Keratinocyte (primary cell): Measurements from ENCODE around the gene MS4A7. TPM values are rescaled to one million over a fixed set of nuclear protein-coding genes. Genes with fewer than 3 reads are reported as not detected.

Experiments used
- DNase-seq: peaks from one replicate; pipeline ENCODE4 v3.0.0-alpha.2; 2011; ENCODE audit warnings: low read depth, missing footprints, low spot score
- FAIRE-seq: peaks from 2 replicates; lab custom pipeline; 2011; peaks lifted over from hg19 to GRCh38; lab: Jason Lieb, UNC
- H2AFZ ChIP-seq: 2 replicates; pipeline ENCODE4 v1.6.0; 2012; ENCODE audit warnings: low read length, control low read depth, inconsistent platforms; ENCODE audit not compliant: control insufficient read depth
- H3K27ac ChIP-seq: 2 replicates; pipeline ENCODE4 v1.5.1; 2011; ENCODE audit warnings: low read length; ENCODE audit not compliant: control insufficient read depth, insufficient read depth
- H3K27me3 ChIP-seq: 3 replicates; pipeline ENCODE4 v1.6.0; 2011; ENCODE audit warnings: low read length; ENCODE audit not compliant: control insufficient read depth, insufficient read depth; ENCODE audit errors: extremely low read depth
- H3K36me3 ChIP-seq, 2 experiments: 2 replicates in 1 of 2; 3 replicates in 1 of 2; pipeline ENCODE4 v1.5.1; 2011; ENCODE audit warnings: low read length in 2 of 2, mild to moderate bottlenecking in 1 of 2; ENCODE audit not compliant: control insufficient read depth in 2 of 2, insufficient read depth in 2 of 2; ENCODE audit errors: extremely low read depth in 1 of 2
- H3K4me1 ChIP-seq: 3 replicates; pipeline ENCODE4 v1.5.1; 2011; ENCODE audit warnings: low read length; ENCODE audit not compliant: control insufficient read depth, insufficient read depth; ENCODE audit errors: extremely low read depth
- H3K4me2 ChIP-seq: 3 replicates; pipeline ENCODE4 v1.6.0; 2011; ENCODE audit warnings: low read depth, low read length; ENCODE audit not compliant: control insufficient read depth, insufficient read depth; ENCODE audit errors: extremely low read depth
- H3K4me3 ChIP-seq, 3 experiments: fragments of 200-600 bp in 1 of 3; sonication (generic) in 1 of 3; 2 replicates in 2 of 3; 3 replicates in 1 of 3; pipeline ENCODE4 v1.5.1; 2011 to 2016; ENCODE audit warnings: low read length in 3 of 3, mild to moderate bottlenecking in 3 of 3, control low read depth in 2 of 3, inconsistent platforms in 1 of 3, low read depth in 1 of 3, mixed read lengths in 1 of 3, mixed run types in 1 of 3, moderate library complexity in 1 of 3; ENCODE audit not compliant: control insufficient read depth in 2 of 3, insufficient read depth in 2 of 3; ENCODE audit errors: extremely low read depth in 1 of 3
- H3K79me2 ChIP-seq: 2 replicates; pipeline ENCODE4 v1.6.0; 2012; ENCODE audit warnings: low read length; ENCODE audit not compliant: control insufficient read depth, insufficient read depth
- H3K9ac ChIP-seq: 3 replicates; pipeline ENCODE4 v1.6.0; 2011; ENCODE audit warnings: low read length; ENCODE audit not compliant: control insufficient read depth, insufficient read depth; ENCODE audit errors: extremely low read depth
- H3K9me1 ChIP-seq: 3 replicates; pipeline ENCODE4 v1.6.0; 2011; ENCODE audit warnings: low read length; ENCODE audit not compliant: control insufficient read depth, insufficient read depth; ENCODE audit errors: extremely low read depth
- H3K9me3 ChIP-seq: 2 replicates; pipeline ENCODE4 v1.5.1; 2012; ENCODE audit warnings: low read depth, low read length; ENCODE audit not compliant: control insufficient read depth
- H4K20me1 ChIP-seq: 3 replicates; pipeline ENCODE4 v1.6.0; 2011; ENCODE audit warnings: low read length; ENCODE audit not compliant: control insufficient read depth, insufficient read depth; ENCODE audit errors: extremely low read depth
- EZH2 ChIP-seq: IDR thresholded peaks from one replicate; pipeline ENCODE4 v1.6.1; 2012; ENCODE audit warnings: inconsistent platforms, mild to moderate bottlenecking, low read length, moderate library complexity
- dilution Hi-C: fragments of 300-500 bp; cut with MboI; formaldehyde crosslinking; loops from one replicate; pipeline ENCODE4 v1.7.0; 2020; ENCODE audit warnings: low sequenced_read_pairs; ENCODE audit not compliant: extremely low pct_ligation_motif_present
- polyA plus RNA-seq, 5 experiments: library from polyadenylated mRNA; depleted of rRNA in 3 of 5; stranded (reverse) in 3 of 5; stranded (forward) in 1 of 5; unstranded in 1 of 5; fragments of >200 nt; gene quantifications; 1 replicate in 1 of 5; 2 replicates in 3 of 5; 3 replicates in 1 of 5; pipeline versions ENCODE4 v1.2.1 to v1.2.3, GENCODE V29; 2011 to 2012; ENCODE audit warnings: missing spikeins in 2 of 5, low read depth in 1 of 5, low replicate concordance in 1 of 5
- TF ChIP-seq, protein P1 (sequence below), 3 experiments: IDR thresholded peaks in 1 of 3; conservative IDR thresholded peaks in 1 of 3; optimal IDR thresholded peaks in 1 of 3; 2 replicates in 2 of 3; 3 replicates in 1 of 3; pipeline versions ENCODE3 to v1.5.1; 2011; ENCODE audit warnings: low read length in 3 of 3, mild to moderate bottlenecking in 3 of 3, moderate library complexity in 2 of 3, control low read depth in 1 of 3, inconsistent platforms in 1 of 3; ENCODE audit not compliant: insufficient read depth in 2 of 3; ENCODE audit errors: extremely low read depth in 1 of 3

Gene MS4A7
- polyA plus RNA-seq, 1 donor (not counting 4 experiments of a cell fraction or from before 2014, with no cell fraction given) = not detected

DNA sequence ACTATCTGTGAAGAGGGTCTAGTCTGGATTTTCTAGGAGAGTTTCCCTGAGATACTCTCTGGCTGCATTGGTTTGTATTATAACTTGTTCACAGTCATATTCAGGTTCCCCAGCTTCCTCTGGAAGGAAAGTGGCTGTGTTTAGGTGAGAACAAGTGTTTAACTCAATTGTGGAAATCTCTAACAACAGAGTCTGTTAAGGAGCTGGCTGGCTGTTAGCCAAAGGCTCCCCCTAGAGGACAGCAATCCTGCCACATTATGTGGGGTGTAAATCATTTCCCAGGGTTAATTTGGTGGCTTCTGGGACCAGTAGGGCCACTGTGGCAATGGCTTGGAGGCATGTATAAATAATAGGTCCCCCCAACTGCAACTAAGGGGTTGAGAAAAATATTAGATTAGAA lies 32.8 kb upstream of the MS4A7 start:
- DNase-seq (no peak), FAIRE-seq (no peak)
- H3K4me3 ChIP-seq = no peak overlapping the region
- H3K9me3 ChIP-seq = no peaks in the 10 kb centered on the region
- no peak overlapping the region for H3K9ac ChIP-seq
- H3K79me2 ChIP-seq = no peaks in the 10 kb centered on the region
- no peaks in the 10 kb centered on the region for H3K27me3 ChIP-seq
- H2AFZ ChIP-seq = no peak overlapping the region
- no peaks in the 10 kb centered on the region for H3K36me3 ChIP-seq
- no peaks in the 10 kb centered on the region for H4K20me1 ChIP-seq
- no peaks in the 10 kb centered on the region for H3K4me1 ChIP-seq
- H3K9me1 ChIP-seq = no peaks in the 10 kb centered on the region
- no peak overlapping the region for H3K4me2 ChIP-seq
- dilution Hi-C loops = no loop called here
- TF ChIP-seq, protein P1, sequence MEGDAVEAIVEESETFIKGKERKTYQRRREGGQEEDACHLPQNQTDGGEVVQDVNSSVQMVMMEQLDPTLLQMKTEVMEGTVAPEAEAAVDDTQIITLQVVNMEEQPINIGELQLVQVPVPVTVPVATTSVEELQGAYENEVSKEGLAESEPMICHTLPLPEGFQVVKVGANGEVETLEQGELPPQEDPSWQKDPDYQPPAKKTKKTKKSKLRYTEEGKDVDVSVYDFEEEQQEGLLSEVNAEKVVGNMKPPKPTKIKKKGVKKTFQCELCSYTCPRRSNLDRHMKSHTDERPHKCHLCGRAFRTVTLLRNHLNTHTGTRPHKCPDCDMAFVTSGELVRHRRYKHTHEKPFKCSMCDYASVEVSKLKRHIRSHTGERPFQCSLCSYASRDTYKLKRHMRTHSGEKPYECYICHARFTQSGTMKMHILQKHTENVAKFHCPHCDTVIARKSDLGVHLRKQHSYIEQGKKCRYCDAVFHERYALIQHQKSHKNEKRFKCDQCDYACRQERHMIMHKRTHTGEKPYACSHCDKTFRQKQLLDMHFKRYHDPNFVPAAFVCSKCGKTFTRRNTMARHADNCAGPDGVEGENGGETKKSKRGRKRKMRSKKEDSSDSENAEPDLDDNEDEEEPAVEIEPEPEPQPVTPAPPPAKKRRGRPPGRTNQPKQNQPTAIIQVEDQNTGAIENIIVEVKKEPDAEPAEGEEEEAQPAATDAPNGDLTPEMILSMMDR (optimal IDR thresholded peaks at IDR 0.05 in 1 of 3, IDR thresholded peaks at IDR 0.05 in 1 of 3, conservative IDR thresholded peaks at IDR 0.05 in 1 of 3; ENCODE audit: extremely low read depth in 1 of 3, insufficient read depth in 2 of 3, low read length in 3 of 3) = peak in 2 of 3 experiments; percentile 5 to 22
- TF ChIP-seq EZH2 = no peak
- H3K27ac ChIP-seq = no peak overlapping the region

DNA sequence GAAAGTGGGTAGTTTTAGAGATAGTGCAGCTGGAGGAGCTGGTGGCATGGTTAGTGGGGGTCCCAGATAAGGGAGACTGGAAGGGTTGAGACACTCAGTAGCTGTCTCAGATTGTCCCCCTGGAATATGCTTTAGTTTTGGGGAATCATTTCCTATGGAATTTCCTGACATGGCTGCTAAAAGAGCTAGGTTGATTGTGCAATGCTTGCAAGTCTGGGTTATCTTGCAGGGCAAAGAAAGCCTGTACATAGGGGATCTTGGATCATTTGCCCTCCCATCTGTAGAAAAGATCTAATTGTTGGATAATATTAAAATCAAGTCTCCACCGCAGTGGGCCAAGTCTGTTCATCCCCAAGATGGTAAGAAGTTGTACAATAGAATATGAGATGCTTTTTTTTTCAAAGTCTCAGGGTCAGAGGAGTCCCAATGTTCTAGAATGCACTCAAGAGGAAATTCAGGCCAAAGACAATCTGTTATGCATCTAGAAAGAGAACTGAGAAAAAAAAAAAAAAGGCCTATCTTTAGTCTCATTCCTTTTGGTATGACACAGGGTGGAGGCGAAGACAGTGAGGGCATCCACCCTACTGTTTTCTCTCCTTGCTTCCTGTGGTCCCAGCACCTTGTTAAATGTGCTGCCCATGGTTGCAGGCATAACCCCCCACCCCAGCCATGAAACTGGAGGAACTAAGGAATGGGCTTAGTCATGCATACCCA lies 31.1 kb upstream of the MS4A7 start:
- dilution Hi-C loops = no loop called here
- H3K36me3 ChIP-seq = no peaks in the 10 kb centered on the region
- H3K4me2 ChIP-seq = no peak overlapping the region
- no peaks in the 10 kb centered on the region for H3K9me3 ChIP-seq
- H3K79me2 ChIP-seq = no peaks in the 10 kb centered on the region
- H3K9me1 ChIP-seq = no peaks in the 10 kb centered on the region
- no peak for TF ChIP-seq EZH2
- TF ChIP-seq, protein P1 (optimal IDR thresholded peaks at IDR 0.05 in 1 of 3, IDR thresholded peaks at IDR 0.05 in 1 of 3, conservative IDR thresholded peaks at IDR 0.05 in 1 of 3; ENCODE audit: extremely low read depth in 1 of 3, insufficient read depth in 2 of 3, low read length in 3 of 3) = no peak
- no peak overlapping the region for H3K4me3 ChIP-seq
- DNase-seq (no peak), FAIRE-seq (no peak)
- H4K20me1 ChIP-seq = no peaks in the 10 kb centered on the region
- no peak overlapping the region for H2AFZ ChIP-seq
- no peak overlapping the region for H3K9ac ChIP-seq
- H3K4me1 ChIP-seq = no peaks in the 10 kb centered on the region
- no peak overlapping the region for H3K27ac ChIP-seq
- H3K27me3 ChIP-seq = no peaks in the 10 kb centered on the region
